Keratinocyte (primary cell): ENCODE measurements around the gene APOA4. TPM values are rescaled to one million over a fixed set of nuclear protein-coding genes. Genes with fewer than 3 reads are reported as not detected.

Experiments used
- DNase-seq: peaks from one replicate; pipeline ENCODE4 v3.0.0-alpha.2; 2011; ENCODE audit warnings: low read depth, missing footprints, low spot score
- FAIRE-seq: peaks from 2 replicates; lab custom pipeline; 2011; peaks lifted over from hg19 to GRCh38; lab: Jason Lieb, UNC
- H2AFZ ChIP-seq: 2 replicates; pipeline ENCODE4 v1.6.0; 2012; ENCODE audit warnings: low read length, control low read depth, inconsistent platforms; ENCODE audit not compliant: control insufficient read depth
- H3K27ac ChIP-seq: 2 replicates; pipeline ENCODE4 v1.5.1; 2011; ENCODE audit warnings: low read length; ENCODE audit not compliant: control insufficient read depth, insufficient read depth
- H3K27me3 ChIP-seq: 3 replicates; pipeline ENCODE4 v1.6.0; 2011; ENCODE audit warnings: low read length; ENCODE audit not compliant: control insufficient read depth, insufficient read depth; ENCODE audit errors: extremely low read depth
- H3K36me3 ChIP-seq, 2 experiments: 2 replicates in 1 of 2; 3 replicates in 1 of 2; pipeline ENCODE4 v1.5.1; 2011; ENCODE audit warnings: low read length in 2 of 2, mild to moderate bottlenecking in 1 of 2; ENCODE audit not compliant: control insufficient read depth in 2 of 2, insufficient read depth in 2 of 2; ENCODE audit errors: extremely low read depth in 1 of 2
- H3K4me1 ChIP-seq: 3 replicates; pipeline ENCODE4 v1.5.1; 2011; ENCODE audit warnings: low read length; ENCODE audit not compliant: control insufficient read depth, insufficient read depth; ENCODE audit errors: extremely low read depth
- H3K4me2 ChIP-seq: 3 replicates; pipeline ENCODE4 v1.6.0; 2011; ENCODE audit warnings: low read depth, low read length; ENCODE audit not compliant: control insufficient read depth, insufficient read depth; ENCODE audit errors: extremely low read depth
- H3K4me3 ChIP-seq, 3 experiments: fragments of 200-600 bp in 1 of 3; sonication (generic) in 1 of 3; 2 replicates in 2 of 3; 3 replicates in 1 of 3; pipeline ENCODE4 v1.5.1; 2011 to 2016; ENCODE audit warnings: low read length in 3 of 3, mild to moderate bottlenecking in 3 of 3, control low read depth in 2 of 3, inconsistent platforms in 1 of 3, low read depth in 1 of 3, mixed read lengths in 1 of 3, mixed run types in 1 of 3, moderate library complexity in 1 of 3; ENCODE audit not compliant: control insufficient read depth in 2 of 3, insufficient read depth in 2 of 3; ENCODE audit errors: extremely low read depth in 1 of 3
- H3K79me2 ChIP-seq: 2 replicates; pipeline ENCODE4 v1.6.0; 2012; ENCODE audit warnings: low read length; ENCODE audit not compliant: control insufficient read depth, insufficient read depth
- H3K9ac ChIP-seq: 3 replicates; pipeline ENCODE4 v1.6.0; 2011; ENCODE audit warnings: low read length; ENCODE audit not compliant: control insufficient read depth, insufficient read depth; ENCODE audit errors: extremely low read depth
- H3K9me1 ChIP-seq: 3 replicates; pipeline ENCODE4 v1.6.0; 2011; ENCODE audit warnings: low read length; ENCODE audit not compliant: control insufficient read depth, insufficient read depth; ENCODE audit errors: extremely low read depth
- H3K9me3 ChIP-seq: 2 replicates; pipeline ENCODE4 v1.5.1; 2012; ENCODE audit warnings: low read depth, low read length; ENCODE audit not compliant: control insufficient read depth
- H4K20me1 ChIP-seq: 3 replicates; pipeline ENCODE4 v1.6.0; 2011; ENCODE audit warnings: low read length; ENCODE audit not compliant: control insufficient read depth, insufficient read depth; ENCODE audit errors: extremely low read depth
- CTCF ChIP-seq, 3 experiments: IDR thresholded peaks in 1 of 3; conservative IDR thresholded peaks in 1 of 3; optimal IDR thresholded peaks in 1 of 3; 2 replicates in 2 of 3; 3 replicates in 1 of 3; pipeline versions ENCODE3 to v1.5.1; 2011; ENCODE audit warnings: low read length in 3 of 3, mild to moderate bottlenecking in 3 of 3, moderate library complexity in 2 of 3, control low read depth in 1 of 3, inconsistent platforms in 1 of 3; ENCODE audit not compliant: insufficient read depth in 2 of 3; ENCODE audit errors: extremely low read depth in 1 of 3
- EZH2 ChIP-seq: IDR thresholded peaks from one replicate; pipeline ENCODE4 v1.6.1; 2012; ENCODE audit warnings: inconsistent platforms, mild to moderate bottlenecking, low read length, moderate library complexity
- dilution Hi-C: fragments of 300-500 bp; cut with MboI; formaldehyde crosslinking; loops from one replicate; pipeline ENCODE4 v1.7.0; 2020; ENCODE audit warnings: low sequenced_read_pairs; ENCODE audit not compliant: extremely low pct_ligation_motif_present
- polyA plus RNA-seq, 5 experiments: library from polyadenylated mRNA; depleted of rRNA in 3 of 5; stranded (reverse) in 3 of 5; stranded (forward) in 1 of 5; unstranded in 1 of 5; fragments of >200 nt; gene quantifications; 1 replicate in 1 of 5; 2 replicates in 3 of 5; 3 replicates in 1 of 5; pipeline versions ENCODE4 v1.2.1 to v1.2.3, GENCODE V29; 2011 to 2012; ENCODE audit warnings: missing spikeins in 2 of 5, low read depth in 1 of 5, low replicate concordance in 1 of 5

APOA4 gene
- polyA plus RNA-seq, 1 donor (not counting 4 experiments of a cell fraction or from before 2014, with no cell fraction given): not detected

GRCh38 chr11:116793772-116794097, 29.4 kb downstream of the APOA4 start:
- no peak for DNase-seq
- Histone ChIP-seq H3K27me3 (no peaks in the 10 kb centered on the region), H3K36me3 (no peaks in the 10 kb centered on the region), H3K27ac (no peak overlapping the region), H4K20me1 (no peaks in the 10 kb centered on the region), H3K9me1 (no peaks in the 10 kb centered on the region), H3K4me1 (peaks cover 14% of the 10 kb centered on the region), H3K79me2 (no peaks in the 10 kb centered on the region), H3K4me3 (no peak overlapping the region), H3K4me2 (no peak overlapping the region), H2AFZ (peak overlapping the region; percentile 71), H3K9ac (no peak overlapping the region), H3K9me3 (no peaks in the 10 kb centered on the region)
- dilution Hi-C loops: no loop called here
- TF ChIP-seq EZH2 (no peak), CTCF (optimal IDR thresholded peaks at IDR 0.05 in 1 of 3, IDR thresholded peaks at IDR 0.05 in 1 of 3, conservative IDR thresholded peaks at IDR 0.05 in 1 of 3; ENCODE audit: extremely low read depth in 1 of 3, insufficient read depth in 2 of 3, low read length in 3 of 3) (no peak)
- peak; percentile 32 for FAIRE-seq

GRCh38 chr11:116792869-116793771, 30.0 kb downstream of the APOA4 start:
- FAIRE-seq (peak; percentile 95), DNase-seq (peak; percentile 41)
- Histone ChIP-seq H3K4me3 (no peak overlapping the region), H2AFZ (peak overlapping the region; percentile 71), H3K4me1 (peaks cover 19% of the 10 kb centered on the region), H3K9me1 (no peaks in the 10 kb centered on the region), H3K79me2 (no peaks in the 10 kb centered on the region), H3K36me3 (no peaks in the 10 kb centered on the region), H3K27me3 (no peaks in the 10 kb centered on the region), H3K27ac (no peak overlapping the region), H3K9me3 (no peaks in the 10 kb centered on the region), H3K9ac (no peak overlapping the region), H4K20me1 (no peaks in the 10 kb centered on the region), H3K4me2 (peak overlapping the region; percentile 27)
- TF ChIP-seq EZH2 (no peak), CTCF (optimal IDR thresholded peaks at IDR 0.05 in 1 of 3, IDR thresholded peaks at IDR 0.05 in 1 of 3, conservative IDR thresholded peaks at IDR 0.05 in 1 of 3; ENCODE audit: extremely low read depth in 1 of 3, insufficient read depth in 2 of 3, low read length in 3 of 3) (no peak)
- dilution Hi-C loops: no loop called here
